WERI-Rb-1 (cell line): ENCODE data around the gene ACOT13.

Source experiments
- DNase-seq: peaks from one replicate; pipeline ENCODE4 v3.0.0-alpha.2; 2020
- H3K27ac ChIP-seq: fragments of 250-450 bp; sonication (Bioruptor Pico); 2 replicates; pipeline ENCODE4 v1.5.1; 2020; ENCODE audit warnings: mild to moderate bottlenecking, moderate library complexity
- H3K27me3 ChIP-seq: fragments of 250-450 bp; sonication (Bioruptor Pico); 2 replicates; pipeline ENCODE4 v1.5.1; 2021; ENCODE audit warnings: mild to moderate bottlenecking, low read depth, moderate library complexity; ENCODE audit not compliant: insufficient read depth, severe bottlenecking
- H3K36me3 ChIP-seq: fragments of 250-450 bp; sonication (Bioruptor Pico); 2 replicates; pipeline ENCODE4 v1.5.1; 2020; ENCODE audit warnings: mild to moderate bottlenecking, moderate library complexity
- H3K4me3 ChIP-seq: 2 replicates; pipeline ENCODE4 v1.5.1; 2011; ENCODE audit warnings: low read depth, mild to moderate bottlenecking, control low read depth, low read length
- H3K9me3 ChIP-seq: fragments of 250-450 bp; sonication (Bioruptor Pico); 2 replicates; pipeline ENCODE4 v1.5.1; 2021; ENCODE audit warnings: mild to moderate bottlenecking, moderate library complexity; ENCODE audit not compliant: severe bottlenecking
- CTCF ChIP-seq: IDR thresholded peaks from 2 replicates; pipeline ENCODE4 v1.5.1; 2011; ENCODE audit warnings: low read depth, mild to moderate bottlenecking, control low read depth, inconsistent platforms, low read length

ACOT13 gene

GRCh38 chr6:24666641-24667377 lies at the start of gene ACOT13, which contains the start of gene TDP2:
TSS of gene ACOT13 (plus strand) at chr6:24667077. CDS start at chr6:24667264, 187 bp downstream.
TSS of gene TDP2 (minus strand) at chr6:24666899. CDS start at chr6:24666862, 37 bp downstream.
- no peaks in the 10 kb centered on the region for H3K27me3 ChIP-seq
- peak within 1 kb of the TSS; percentile 86 for H3K27ac ChIP-seq
- peaks cover 31% of the 10 kb centered on the region for H3K36me3 ChIP-seq
- peak; percentile 85 for TF ChIP-seq CTCF
- DNase-seq = peak; percentile 99
- H3K9me3 ChIP-seq = peaks cover 6% of the 10 kb centered on the region
- H3K4me3 ChIP-seq = peak within 1 kb of the TSS; percentile 85

DNA sequence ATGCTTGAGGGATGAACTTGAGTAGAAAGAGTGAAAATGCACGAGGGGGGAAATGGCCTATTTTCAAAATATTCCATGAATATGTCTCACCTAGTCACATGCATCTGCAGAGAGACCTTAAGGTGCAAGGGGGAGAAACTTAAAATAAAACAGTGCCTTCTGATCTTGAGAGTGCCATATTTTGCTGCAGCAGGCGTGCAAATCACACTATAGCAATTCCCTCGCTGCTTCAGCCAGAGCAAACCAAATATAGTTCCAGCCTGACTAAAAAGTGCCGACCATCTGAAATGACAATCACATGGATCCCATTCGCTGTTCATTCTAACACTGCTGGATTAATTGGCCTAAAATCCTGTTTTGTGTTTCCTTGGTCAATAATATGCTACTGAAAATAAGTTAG lies 47.2 kb upstream of the ACOT13 start:
- Histone ChIP-seq H3K4me3 (no peak overlapping the region), H3K36me3 (no peaks in the 10 kb centered on the region), H3K27ac (no peak overlapping the region), H3K27me3 (no peaks in the 10 kb centered on the region), H3K9me3 (no peaks in the 10 kb centered on the region)
- DNase-seq = no peak
- no peak for TF ChIP-seq CTCF

GRCh38 chr6:24620637-24621036 lies 46.2 kb upstream of the ACOT13 start:
- no peaks in the 10 kb centered on the region for H3K27me3 ChIP-seq

DNA sequence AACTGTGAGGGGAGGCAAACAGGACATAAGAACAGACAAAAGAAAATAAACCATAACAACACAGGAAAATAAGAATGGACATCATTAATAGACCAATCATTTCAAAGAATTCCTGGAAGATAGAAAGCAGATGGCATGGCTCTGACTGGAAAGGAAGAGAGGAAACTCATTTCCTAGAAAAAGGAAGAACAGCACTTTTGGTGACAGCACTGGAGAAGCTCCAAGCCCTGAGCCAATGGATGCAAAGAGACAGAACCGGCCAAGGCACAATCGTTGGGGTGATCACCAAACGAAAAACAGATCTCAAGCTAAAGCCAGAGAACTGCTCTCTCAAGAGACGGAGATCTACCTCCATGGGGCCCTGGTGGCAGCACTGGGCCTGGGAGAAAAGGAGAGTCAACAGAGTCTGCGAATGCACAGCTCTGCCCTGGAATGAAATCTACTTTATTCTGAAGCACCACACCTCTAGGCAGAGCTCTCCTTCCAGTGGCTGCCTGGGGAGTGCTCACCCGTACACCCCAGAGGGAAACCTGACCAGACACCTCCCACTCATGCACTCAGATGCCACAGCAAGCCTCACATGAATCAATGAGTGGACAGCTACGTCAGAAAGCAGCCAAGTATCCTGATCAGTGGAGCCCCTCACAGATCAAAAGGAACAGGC lies 45.1 kb upstream of the ACOT13 start:
- Histone ChIP-seq H3K27ac (no peak overlapping the region), H3K27me3 (no peaks in the 10 kb centered on the region)

More at GRCh38 chr6:24620637-24621036, 46.2 kb upstream of the ACOT13 start:
- no peak for DNase-seq
- no peak overlapping the region for H3K27ac ChIP-seq
- no peaks in the 10 kb centered on the region for H3K36me3 ChIP-seq
- no peaks in the 10 kb centered on the region for H3K9me3 ChIP-seq
- no peak for TF ChIP-seq CTCF
- H3K4me3 ChIP-seq = no peak overlapping the region

GRCh38 chr6:24630856-24631505 lies 35.9 kb upstream of the ACOT13 start:
- no peak for TF ChIP-seq CTCF
- Histone ChIP-seq H3K4me3 (no peak overlapping the region), H3K36me3 (no peaks in the 10 kb centered on the region), H3K9me3 (peaks cover 3% of the 10 kb centered on the region), H3K27me3 (no peaks in the 10 kb centered on the region), H3K27ac (no peak overlapping the region)
- DNase-seq = no peak

More for the DNA sequence above, 45.1 kb upstream of the ACOT13 start:
- no peak for DNase-seq
- no peaks in the 10 kb centered on the region for H3K36me3 ChIP-seq
- no peak overlapping the region for H3K4me3 ChIP-seq
- TF ChIP-seq CTCF = no peak
- no peaks in the 10 kb centered on the region for H3K9me3 ChIP-seq
